GM12801 (cell line): ENCODE measurements around the gene ZNF468.
"Not testable (repeated sequence)": the region's sequence is repeated elsewhere in the genome, so short reads cannot be mapped to it uniquely, and the experiment has no call there.

Experiments used
- TF ChIP-seq, protein P1 (sequence below): IDR thresholded peaks from one replicate; pipeline ENCODE4 v1.5.1; 2011; ENCODE audit warnings: control low read depth; ENCODE audit not compliant: insufficient read length; ENCODE audit errors: extremely low read depth

ZNF468 gene

DNA sequence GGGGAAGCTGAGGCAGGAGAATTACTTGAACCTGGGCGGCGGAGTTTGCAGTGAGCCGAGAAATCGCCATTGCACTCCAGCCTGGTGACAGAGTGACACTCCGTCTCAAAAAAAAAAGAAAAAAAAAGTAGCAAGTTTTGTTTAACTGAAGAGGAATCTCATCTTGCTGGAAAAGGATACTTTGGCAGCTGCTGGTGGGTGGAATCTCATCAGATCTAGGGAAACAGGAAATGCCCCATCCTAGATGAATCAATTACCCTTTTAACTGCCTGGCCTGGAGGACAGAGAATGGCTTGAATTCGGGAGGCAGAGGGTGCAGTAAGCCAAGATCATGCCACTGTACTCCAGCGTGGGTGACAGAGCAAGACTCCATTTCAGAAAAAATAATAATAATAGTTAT is 31.7 kb upstream of the ZNF468 start:
- TF ChIP-seq, protein P1, sequence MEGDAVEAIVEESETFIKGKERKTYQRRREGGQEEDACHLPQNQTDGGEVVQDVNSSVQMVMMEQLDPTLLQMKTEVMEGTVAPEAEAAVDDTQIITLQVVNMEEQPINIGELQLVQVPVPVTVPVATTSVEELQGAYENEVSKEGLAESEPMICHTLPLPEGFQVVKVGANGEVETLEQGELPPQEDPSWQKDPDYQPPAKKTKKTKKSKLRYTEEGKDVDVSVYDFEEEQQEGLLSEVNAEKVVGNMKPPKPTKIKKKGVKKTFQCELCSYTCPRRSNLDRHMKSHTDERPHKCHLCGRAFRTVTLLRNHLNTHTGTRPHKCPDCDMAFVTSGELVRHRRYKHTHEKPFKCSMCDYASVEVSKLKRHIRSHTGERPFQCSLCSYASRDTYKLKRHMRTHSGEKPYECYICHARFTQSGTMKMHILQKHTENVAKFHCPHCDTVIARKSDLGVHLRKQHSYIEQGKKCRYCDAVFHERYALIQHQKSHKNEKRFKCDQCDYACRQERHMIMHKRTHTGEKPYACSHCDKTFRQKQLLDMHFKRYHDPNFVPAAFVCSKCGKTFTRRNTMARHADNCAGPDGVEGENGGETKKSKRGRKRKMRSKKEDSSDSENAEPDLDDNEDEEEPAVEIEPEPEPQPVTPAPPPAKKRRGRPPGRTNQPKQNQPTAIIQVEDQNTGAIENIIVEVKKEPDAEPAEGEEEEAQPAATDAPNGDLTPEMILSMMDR, result no peak

DNA sequence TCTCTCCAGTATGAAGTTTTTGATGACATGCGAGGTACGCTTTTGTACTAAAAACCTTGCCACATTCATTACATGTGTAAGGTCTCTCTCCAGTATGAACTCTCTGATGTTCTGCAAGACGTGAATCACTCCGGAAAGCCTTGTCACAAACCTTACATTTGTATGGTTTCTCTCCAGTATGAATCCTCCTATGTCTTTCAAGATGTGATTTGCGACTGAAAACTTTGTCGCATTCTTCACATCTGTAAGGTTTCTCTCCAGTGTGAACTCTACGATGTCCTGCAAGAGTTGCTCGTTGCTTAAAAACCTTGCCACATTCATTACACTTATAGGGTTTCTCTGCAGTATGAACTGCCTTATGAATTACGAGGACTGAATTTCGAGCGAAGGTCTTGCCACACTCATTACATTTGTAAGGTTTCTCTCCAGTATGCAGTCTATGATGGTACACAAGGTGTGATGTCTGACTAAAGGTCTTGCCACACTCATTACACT is 23.5 kb upstream of the ZNF468 start:
- TF ChIP-seq, protein P1, result no peak

DNA sequence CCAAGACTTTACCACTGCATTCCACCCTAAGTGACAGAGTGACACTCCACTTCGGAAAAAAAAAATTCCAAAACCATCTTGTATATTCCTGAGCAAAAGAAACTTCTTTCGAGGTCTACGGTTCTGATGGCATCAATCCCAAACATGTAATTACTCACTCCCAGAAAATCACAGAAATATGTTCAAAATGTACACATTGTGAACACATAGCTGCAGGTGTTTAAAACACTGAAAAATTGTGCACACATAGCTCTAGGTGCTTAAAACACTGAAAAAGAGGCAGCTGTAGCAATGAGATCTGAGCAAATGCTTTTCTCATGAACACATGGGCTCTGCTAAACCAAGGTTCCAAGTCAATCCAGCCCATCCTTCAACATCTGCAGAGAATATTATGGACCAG is 14.0 kb upstream of the ZNF468 start:
- TF ChIP-seq, protein P1, result no peak

DNA sequence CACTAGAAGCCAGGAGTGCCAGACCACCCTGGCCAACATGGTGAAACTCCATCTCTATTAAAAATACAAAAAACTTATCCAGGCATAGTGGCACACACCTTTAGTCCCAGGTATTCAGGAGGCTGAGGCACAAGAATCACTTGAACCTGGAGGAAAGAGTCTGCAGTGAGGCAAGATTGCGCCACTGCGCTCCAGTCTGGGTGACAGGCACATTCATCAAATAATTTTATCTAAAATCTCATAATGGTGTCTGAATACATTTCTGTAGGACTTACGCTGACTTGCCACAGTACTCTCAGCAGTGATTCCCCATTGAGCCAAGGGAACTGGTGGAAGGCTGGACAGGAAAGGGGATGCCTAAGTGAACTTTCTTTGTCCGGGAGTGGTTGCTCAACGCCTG is 31.7 kb downstream of the ZNF468 start:
- TF ChIP-seq, protein P1, result no peak

DNA sequence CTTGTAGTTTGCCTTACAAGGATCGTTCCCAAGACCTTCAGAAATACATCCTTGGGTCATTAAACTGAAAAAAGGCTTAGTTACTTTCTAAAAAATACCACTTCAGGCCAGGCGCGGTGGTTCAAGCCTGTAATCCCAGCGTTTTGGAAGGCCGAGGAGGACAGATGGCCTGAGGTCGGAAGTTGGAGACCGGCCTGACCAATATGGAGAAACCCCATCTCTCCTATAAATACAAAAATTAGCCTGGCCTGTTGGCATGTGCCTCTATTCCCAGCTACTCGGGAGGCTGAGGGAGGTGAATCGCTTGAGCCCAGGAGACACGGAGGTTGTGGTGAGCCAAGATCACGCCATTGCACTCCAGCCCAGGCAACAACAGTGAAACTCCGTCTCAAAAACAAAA is 33.7 kb downstream of the ZNF468 start:
- TF ChIP-seq, protein P1, result no peak

DNA sequence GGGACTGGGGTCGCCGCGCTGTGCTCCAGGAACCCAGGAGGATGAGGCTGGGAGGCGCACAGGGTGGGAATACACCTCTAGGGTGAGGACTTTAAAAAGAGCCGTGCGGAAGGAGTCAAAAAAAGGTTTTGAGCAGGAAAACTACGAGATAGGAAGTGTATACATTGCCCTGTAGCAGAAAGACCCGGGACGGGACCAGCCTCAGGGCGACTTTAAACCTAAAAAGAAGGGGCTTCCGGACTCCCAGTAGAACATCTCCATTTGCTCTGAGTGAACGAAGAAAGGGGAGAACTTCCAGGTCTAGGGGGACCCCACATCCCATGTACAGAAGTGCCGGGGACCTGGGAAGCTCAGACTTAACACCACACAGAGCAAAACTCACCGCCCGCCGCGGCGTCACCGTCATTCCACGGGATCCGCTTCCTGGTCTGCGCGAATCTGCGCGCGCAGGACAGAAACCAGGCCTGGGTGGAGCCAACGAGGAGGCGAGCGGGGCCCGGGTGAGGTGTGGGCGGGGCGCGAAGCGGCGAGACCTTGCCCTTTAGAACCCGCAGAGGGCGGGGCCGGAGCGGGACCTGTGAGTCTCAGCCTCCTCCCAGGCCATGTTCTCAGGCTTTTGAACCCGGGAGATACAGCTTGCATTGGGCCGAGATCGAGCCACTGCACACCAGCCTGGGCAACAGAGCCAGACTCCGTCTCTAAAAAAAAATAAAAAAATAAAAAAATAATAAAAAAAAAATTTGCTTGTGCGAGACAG is 36.0 kb downstream of the ZNF468 start, which contains the start of gene ZNF28:
Gene ZNF28, minus strand, starts transcription at position 430 of the 757 bp plus-strand sequence. CDS start 3,675 bp downstream, outside the sequence.
- TF ChIP-seq, protein P1, result not testable (repeated sequence)

DNA sequence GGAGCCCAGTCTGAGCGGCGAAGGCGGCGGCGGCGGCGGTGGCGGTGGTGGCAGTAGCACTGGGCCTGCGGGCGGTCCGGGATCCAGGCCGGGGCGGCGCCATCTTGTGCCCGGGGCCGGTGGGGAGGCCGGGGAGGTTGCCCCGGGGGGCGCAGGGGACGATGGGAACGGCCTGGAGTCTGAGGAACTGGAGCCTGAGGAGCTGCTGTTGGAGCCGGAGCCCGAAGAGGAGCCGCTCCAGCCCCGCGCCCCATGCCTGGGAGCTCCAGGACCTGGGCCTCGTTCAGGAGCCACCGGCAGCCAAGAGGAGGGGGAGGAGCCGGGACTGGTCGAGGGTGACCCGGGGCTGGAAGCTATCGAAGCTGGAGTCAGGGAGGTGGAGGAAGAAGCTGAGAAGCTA is 47.6 kb downstream of the ZNF468 start:
- TF ChIP-seq, protein P1, result no peak
